GM18867 (cell line): ENCODE data around the gene NEMP1.
"Not testable (repeated sequence)": the region's sequence is repeated elsewhere in the genome, so short reads cannot be mapped to it uniquely, and the experiment has no call there.

Experiments used
- ATAC-seq: cut with Tn5 transposase; IDR thresholded peaks from one replicate; pipeline ENCODE4 v1.9.1; 2021; ENCODE audit warnings: mild to moderate bottlenecking, moderate library complexity; ENCODE audit not compliant: unreplicated experiment

Gene NEMP1

GRCh38 chr12:57091638-57092528 lies 13.3 kb upstream of the NEMP1 start:
- no peak for ATAC-seq

GRCh38 chr12:57090924-57091637 lies 12.5 kb upstream of the NEMP1 start:
- ATAC-seq = no peak

GRCh38 chr12:57090490-57090889 lies 11.9 kb upstream of the NEMP1 start:
- no peak for ATAC-seq

GRCh38 chr12:57089271-57090245 lies 11.0 kb upstream of the NEMP1 start:
- ATAC-seq = no peak

- peak; percentile 61 for ATAC-seq
Measured at GRCh38 chr12:57088354-57089270, 10.0 kb upstream of the NEMP1 start, which contains the start of gene NAB2. Gene NAB2, plus strand, starts transcription at chr12:57089114. Its CDS starts 158 bp downstream, at chr12:57089272.

GRCh38 chr12:57087691-57088353 lies 9.2 kb upstream of the NEMP1 start:
- peak; percentile 31 for ATAC-seq

GRCh38 chr12:57087010-57087690 lies 8.6 kb upstream of the NEMP1 start:
- ATAC-seq = peak; percentile 39

GRCh38 chr12:57086493-57087009 lies 8.0 kb upstream of the NEMP1 start:
- ATAC-seq = no peak

- no peak for ATAC-seq
Measured at GRCh38 chr12:57085999-57086492, 7.5 kb upstream of the NEMP1 start.

GRCh38 chr12:57080855-57081254 lies 2.3 kb upstream of the NEMP1 start:
- ATAC-seq = no peak

- ATAC-seq = no peak
Measured at GRCh38 chr12:57079821-57080220, 1.2 kb upstream of the NEMP1 start.

- not testable (repeated sequence) for ATAC-seq
Measured at GRCh38 chr12:57073566-57074450, 4.8 kb downstream of the NEMP1 start.

- ATAC-seq = no peak
Measured at GRCh38 chr12:57072661-57073060, 5.9 kb downstream of the NEMP1 start.

GRCh38 chr12:57069523-57069922 lies 9.1 kb downstream of the NEMP1 start:
- peak; percentile 76 for ATAC-seq

- ATAC-seq = no peak
Measured at GRCh38 chr12:57066245-57066644, 12.3 kb downstream of the NEMP1 start.

GRCh38 chr12:57063991-57064685 lies 14.5 kb downstream of the NEMP1 start:
- ATAC-seq = peak; percentile 68

GRCh38 chr12:57058454-57058853 lies 20.1 kb downstream of the NEMP1 start:
- ATAC-seq = peak; percentile 48
